ENCODE data around the gene ZNF195. TPM values are rescaled to one million over a fixed set of nuclear protein-coding genes. Genes with fewer than 3 reads are reported as not detected.

The ZNF195 gene
- total RNA-seq, 1 experiment from 2014 or later: 13.4 TPM

DNA sequence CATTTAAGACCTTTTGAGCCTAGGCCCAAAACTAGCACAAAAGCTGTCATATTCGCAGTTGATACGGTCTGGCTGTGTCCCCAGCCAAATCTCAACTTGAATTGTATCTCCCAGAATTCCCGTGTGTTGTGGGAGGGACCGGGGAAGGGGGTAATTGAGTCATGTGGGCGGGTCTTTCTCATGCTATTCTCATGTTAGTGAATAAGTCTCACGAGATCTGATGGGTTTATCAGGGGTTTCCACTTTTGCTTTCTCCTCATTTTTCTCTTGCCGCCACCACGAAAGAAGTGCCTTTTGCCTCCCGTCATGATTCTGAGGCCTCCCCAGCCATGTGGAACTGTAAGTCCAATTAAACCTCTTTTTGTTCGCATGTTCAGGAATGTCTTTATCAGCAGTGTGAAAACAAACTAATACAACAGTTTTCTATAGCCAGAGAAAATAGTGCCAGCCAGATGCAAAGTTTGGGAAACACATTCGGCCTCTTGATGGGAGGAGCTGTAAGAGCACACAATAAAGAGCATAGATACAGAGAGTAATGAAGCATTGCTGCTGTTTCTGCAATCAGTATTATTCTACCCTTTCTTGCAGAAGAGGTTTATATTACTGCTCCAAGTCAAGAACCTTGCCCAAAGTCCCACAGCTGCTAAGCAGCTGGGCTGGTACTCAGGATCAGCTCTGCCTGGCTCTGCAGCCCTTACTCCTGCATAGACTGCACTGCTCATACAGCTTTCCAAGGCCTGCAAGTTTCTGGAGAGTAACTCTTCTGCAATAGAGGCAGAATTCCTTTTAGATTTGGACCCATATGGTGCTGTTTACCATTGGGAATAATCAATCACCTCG lies 2.0 kb upstream of the ZNF195 start:
- CTCF ChIA-PET: no interaction called here
- intact Hi-C loops (cut with micrococcal nuclease; ENCODE audit: unreplicated experiment): no loop called here
- no peak for TF ChIP-seq EZH2 (IDR thresholded peaks at IDR 0.05; ENCODE audit: low read depth)
- DNase-seq: no peak
- Histone ChIP-seq H4K20me1 (ENCODE audit: insufficient read depth) (no peaks in the 10 kb centered on the region), H3K4me3 (no peak overlapping the region), H3K27me3 (ENCODE audit: insufficient read depth, low read depth) (peaks cover under 1% of the 10 kb centered on the region; the same call in 1 of the 2 replicates), H3K9me2 (ENCODE audit: insufficient read depth) (no peaks in the 10 kb centered on the region), H3K4me1 (replicated peaks; ENCODE audit: insufficient read depth) (no peaks in the 10 kb centered on the region), H3F3A (ENCODE audit: insufficient read depth, low read depth) (no peaks in the 10 kb centered on the region), H3K9me3 (ENCODE audit: insufficient read depth, low read depth) (peaks cover 2% of the 10 kb centered on the region; the same call in 1 of the 2 replicates), H3K36me3 (ENCODE audit: low read depth) (peaks cover 14% of the 10 kb centered on the region), H3K27ac (no peak overlapping the region), H2AFZ (no peak overlapping the region), H3K79me2 (ENCODE audit: low read depth) (peaks cover 24% of the 10 kb centered on the region), H3K4me2 (no peak overlapping the region)
- POLR2A ChIA-PET (ENCODE audit: unreplicated experiment): no interaction called here
- no TSS peak for BruUV-seq (replicated peaks)

DNA sequence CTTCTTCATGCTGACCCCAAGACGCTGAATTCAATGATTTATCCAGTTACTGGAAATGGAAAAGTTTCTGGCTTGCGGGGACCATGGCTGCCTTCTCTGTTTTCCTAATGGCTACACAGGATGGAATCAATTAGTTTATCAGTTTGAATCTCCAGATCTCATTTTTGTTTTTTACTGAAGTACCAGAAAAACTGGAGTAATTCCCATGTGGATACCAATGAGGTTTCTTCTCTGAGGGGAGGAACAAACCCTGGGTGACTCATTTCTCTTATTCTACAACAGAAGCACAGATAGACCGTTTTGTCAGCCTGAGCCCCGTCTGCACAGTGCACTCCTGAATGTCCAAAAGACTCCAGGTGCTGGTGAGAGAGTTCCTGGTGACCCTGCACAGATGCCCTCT lies 3.4 kb downstream of the ZNF195 start:
- no peak overlapping the region for H3K4me3 ChIP-seq
- BruUV-seq (replicated peaks): no TSS peak
- H3K27me3 ChIP-seq (ENCODE audit: insufficient read depth, low read depth): no peaks in the 10 kb centered on the region
- H3K27ac ChIP-seq: no peak overlapping the region
- TF ChIP-seq EZH2 (IDR thresholded peaks at IDR 0.05; ENCODE audit: low read depth) (no peak), CTCF (conservative IDR thresholded peaks at IDR 0.05) (no peak)
- ChIA-PET POLR2A (ENCODE audit: unreplicated experiment) (no interaction called here), CTCF (interaction anchor here (0.7 kb wide), 1 partner anchor 800 kb away, joined by 4 read pairs; no protein-coding TSS in a partner anchor)
- peaks cover 12% of the 10 kb centered on the region; the same call in 1 of the 2 replicates for H3K9me3 ChIP-seq (ENCODE audit: insufficient read depth, low read depth)
- no peak for DNase-seq
- H4K20me1 ChIP-seq (ENCODE audit: insufficient read depth): no peaks in the 10 kb centered on the region
- no peaks in the 10 kb centered on the region for H3F3A ChIP-seq (ENCODE audit: insufficient read depth, low read depth)
- H2AFZ ChIP-seq: no peak overlapping the region
- H3K4me1 ChIP-seq (replicated peaks; ENCODE audit: insufficient read depth): no peaks in the 10 kb centered on the region
- H3K36me3 ChIP-seq (ENCODE audit: low read depth): peaks cover 34% of the 10 kb centered on the region
- H3K4me2 ChIP-seq: no peak overlapping the region
- intact Hi-C loops (cut with micrococcal nuclease; ENCODE audit: unreplicated experiment): no loop called here
- H3K79me2 ChIP-seq (ENCODE audit: low read depth): peaks cover 29% of the 10 kb centered on the region
- no peaks in the 10 kb centered on the region for H3K9me2 ChIP-seq (ENCODE audit: insufficient read depth)

DNA sequence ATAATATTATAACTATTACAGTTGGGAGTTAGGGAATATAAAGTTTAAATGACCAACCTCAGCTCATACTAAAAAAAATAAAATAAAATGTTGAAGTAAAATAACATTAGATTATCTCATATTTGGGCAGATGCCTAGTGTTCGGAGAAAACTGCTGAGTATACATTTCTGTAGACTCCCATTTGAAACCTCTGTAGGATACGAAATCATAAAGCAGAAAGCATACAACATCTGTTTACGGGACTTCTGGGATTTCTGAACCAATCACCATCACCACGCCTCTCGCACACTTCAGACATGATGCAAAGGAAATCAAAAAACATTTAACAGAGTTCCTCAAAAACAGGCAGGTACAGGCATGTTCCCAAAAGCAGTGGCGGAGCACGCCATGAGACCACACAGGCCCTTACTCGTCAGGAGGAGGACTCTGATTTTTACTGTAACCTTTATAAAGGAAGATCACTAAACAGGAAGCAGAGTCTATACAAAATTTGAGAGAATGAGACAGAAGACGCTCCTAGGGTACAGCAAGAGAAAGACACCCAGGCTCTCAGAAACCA lies 8.6 kb downstream of the ZNF195 start:
- ChIA-PET POLR2A (ENCODE audit: unreplicated experiment) (no interaction called here), CTCF (no interaction called here)
- H4K20me1 ChIP-seq (ENCODE audit: insufficient read depth): no peaks in the 10 kb centered on the region
- H3K4me3 ChIP-seq: no peak overlapping the region
- no peaks in the 10 kb centered on the region for H3K27me3 ChIP-seq (ENCODE audit: insufficient read depth, low read depth)
- no peaks in the 10 kb centered on the region for H3K9me2 ChIP-seq (ENCODE audit: insufficient read depth)
- intact Hi-C loops (cut with micrococcal nuclease; ENCODE audit: unreplicated experiment): no loop called here
- TF ChIP-seq EZH2 (IDR thresholded peaks at IDR 0.05; ENCODE audit: low read depth): no peak
- no peak for TF ChIP-seq CTCF (conservative IDR thresholded peaks at IDR 0.05)
- no peak for DNase-seq
- no peak overlapping the region for H2AFZ ChIP-seq
- no TSS peak for BruUV-seq (replicated peaks)
- no peaks in the 10 kb centered on the region for H3F3A ChIP-seq (ENCODE audit: insufficient read depth, low read depth)
- no peak overlapping the region for H3K4me2 ChIP-seq
- H3K36me3 ChIP-seq (ENCODE audit: low read depth): peaks cover 44% of the 10 kb centered on the region
- no peak overlapping the region for H3K27ac ChIP-seq
- H3K4me1 ChIP-seq (replicated peaks; ENCODE audit: insufficient read depth): no peaks in the 10 kb centered on the region
- H3K79me2 ChIP-seq (ENCODE audit: low read depth): peaks cover 5% of the 10 kb centered on the region
- peaks cover 26% of the 10 kb centered on the region; the same call in 1 of the 2 replicates for H3K9me3 ChIP-seq (ENCODE audit: insufficient read depth, low read depth)

Data from PC-9 (cell line).